HepG2 (cell line): ENCODE measurements around the gene ATM. TPM values are rescaled to one million over a fixed set of nuclear protein-coding genes. Genes with fewer than 3 reads are reported as not detected.

Source experiments
- ATAC-seq: fragments of 200-7000 bp; cut with Tn5 transposase; 3 replicates; pipeline ENCODE4 v1.9.1; 2020; ENCODE audit warnings: mild to moderate bottlenecking, moderate library complexity
- BruUV-seq: library from RNA; stranded (reverse); fragments of 400-500 nt; replicated peaks from 2 replicates; lab custom pipeline; 2021; lab: Mats Ljungman, UMichigan
- CTCF ChIA-PET: fragments of 300-600 bp; formaldehyde crosslinking; extraction: SDS; loops from one replicate; lab custom pipeline; 2021; ENCODE audit warnings: low total read pairs, inconsistent platforms, low intra/inter-chr PET ratio; lab: Yijun Ruan, JAX
- POLR2A ChIA-PET: fragments of 350-600 bp; sonication (Branson Sonifier 250); formaldehyde crosslinking; loops from one replicate; lab custom pipeline; 2020; ENCODE audit warnings: antibody characterized with exemption, inconsistent platforms; lab: Yijun Ruan, JAX
- DNase-seq: peaks from one replicate; pipeline ENCODE4 v3.0.0-alpha.2; 2015; ENCODE audit warnings: low spot score
- FAIRE-seq: peaks from 3 replicates; lab custom pipeline; 2011; peaks lifted over from hg19 to GRCh38; lab: Jason Lieb, UNC
- H2AFZ ChIP-seq: one replicate; pipeline ENCODE4 v1.6.1; 2011; ENCODE audit warnings: low read length, inconsistent platforms
- H3K27ac ChIP-seq: fragments of 300-600 bp; 3 replicates; pipeline ENCODE4 v1.8.0; 2011; ENCODE audit warnings: mixed run types, mild to moderate bottlenecking, mixed read lengths, low read length, inconsistent platforms; ENCODE audit not compliant: insufficient read depth; ENCODE audit errors: extremely low read length
- H3K27me3 ChIP-seq, 2 experiments: fragments of 200-600 bp in 1 of 2; 2 replicates in 1 of 2; 3 replicates in 1 of 2; pipeline versions ENCODE4 v1.6.0 to v1.8.0; 2011; ENCODE audit warnings: low read length in 2 of 2, mild to moderate bottlenecking in 2 of 2, moderate library complexity in 2 of 2, inconsistent platforms in 1 of 2; ENCODE audit not compliant: insufficient read depth in 2 of 2, control insufficient read depth in 1 of 2
- H3K36me3 ChIP-seq, 2 experiments: fragments of 200-600 bp in 1 of 2; replicated peaks in 1 of 2; 2 replicates in 1 of 2; 3 replicates in 1 of 2; pipeline versions ENCODE4 v1.5.1 to v1.8.0; 2011; ENCODE audit warnings: low read length in 2 of 2, inconsistent platforms in 1 of 2; ENCODE audit not compliant: insufficient read depth in 2 of 2, control insufficient read depth in 1 of 2
- H3K4me1 ChIP-seq: 2 replicates; pipeline ENCODE4 v1.5.1; 2012; ENCODE audit warnings: low read length, inconsistent platforms; ENCODE audit not compliant: insufficient read depth
- H3K4me2 ChIP-seq: 2 replicates; pipeline ENCODE4 v1.6.0; 2011; ENCODE audit warnings: low read depth, low read length, inconsistent platforms
- H3K4me3 ChIP-seq, 3 experiments: fragments of 200-600 bp in 1 of 3; sonication (generic), shearing (Covaris generic) in 1 of 3; replicated peaks in 1 of 3; 2 replicates each; pipeline ENCODE4 v1.5.1; 2011 to 2016; ENCODE audit warnings: low read length in 3 of 3, inconsistent platforms in 2 of 3, low read depth in 2 of 3, mild to moderate bottlenecking in 2 of 3, control low read depth in 1 of 3, mixed read lengths in 1 of 3; ENCODE audit not compliant: insufficient read depth in 1 of 3
- H3K79me2 ChIP-seq: one replicate; pipeline ENCODE4 v1.6.1; 2011; ENCODE audit warnings: low read length, inconsistent platforms; ENCODE audit not compliant: insufficient read depth
- H3K9ac ChIP-seq: 2 replicates; pipeline ENCODE4 v1.6.0; 2011; ENCODE audit warnings: mild to moderate bottlenecking, low read depth, low read length, inconsistent platforms; ENCODE audit not compliant: insufficient read depth
- H3K9me3 ChIP-seq: 2 replicates; pipeline ENCODE4 v1.5.1; 2012; ENCODE audit warnings: mild to moderate bottlenecking, low read length
- H4K20me1 ChIP-seq: 2 replicates; pipeline ENCODE4 v1.6.0; 2011; ENCODE audit warnings: inconsistent platforms, mild to moderate bottlenecking, low read length, moderate library complexity; ENCODE audit not compliant: insufficient read depth
- ELK4 ChIP-seq: sonication (generic); formaldehyde crosslinking; IDR thresholded peaks from 2 replicates; pipeline ENCODE4 v1.9.0; 2021; ENCODE audit warnings: missing genetic modification reagents, borderline replicate concordance
- JUND ChIP-seq: sonication (generic); formaldehyde crosslinking; IDR thresholded peaks from 2 replicates; pipeline ENCODE4 v1.8.0; 2022; ENCODE audit warnings: mild to moderate bottlenecking, missing genetic modification reagents
- MAF1 ChIP-seq: sonication (generic); formaldehyde crosslinking; IDR thresholded peaks from 2 replicates; pipeline ENCODE4 v1.5.0; 2020; ENCODE audit warnings: missing genetic modification reagents, borderline replicate concordance
- SP4 ChIP-seq: sonication (generic); formaldehyde crosslinking; IDR thresholded peaks from 2 replicates; pipeline ENCODE4 v1.8.1; 2023; ENCODE audit warnings: mild to moderate bottlenecking, missing genetic modification reagents
- TBL1XR1 ChIP-seq: fragments of 150-350 bp; IDR thresholded peaks from 2 replicates; pipeline ENCODE4 v1.6.1; 2014; ENCODE audit warnings: borderline replicate concordance, low read length; ENCODE audit not compliant: partially characterized antibody
- ZNF235 ChIP-seq: sonication (generic); formaldehyde crosslinking; IDR thresholded peaks from 2 replicates; pipeline ENCODE4 v1.8.1; 2023; ENCODE audit warnings: mild to moderate bottlenecking, missing genetic modification reagents, borderline replicate concordance
- ZNF329 ChIP-seq: sonication (generic); formaldehyde crosslinking; IDR thresholded peaks from 2 replicates; pipeline ENCODE4 v1.9.0; 2021; ENCODE audit warnings: low read depth, mild to moderate bottlenecking, missing genetic modification reagents
- ZNF343 ChIP-seq: sonication (generic); formaldehyde crosslinking; IDR thresholded peaks from 2 replicates; pipeline ENCODE4 v1.4.0; 2020; ENCODE audit warnings: mild to moderate bottlenecking, missing genetic modification reagents
- ZNF570 ChIP-seq: sonication (generic); formaldehyde crosslinking; IDR thresholded peaks from 2 replicates; pipeline ENCODE4 v1.4.0; 2020; ENCODE audit warnings: mild to moderate bottlenecking, missing genetic modification reagents, borderline replicate concordance
- ZNF672 ChIP-seq: sonication (generic); formaldehyde crosslinking; IDR thresholded peaks from 2 replicates; pipeline ENCODE4 v1.8.1; 2022; ENCODE audit warnings: missing genetic modification reagents
- ZNF678 ChIP-seq: sonication (generic); formaldehyde crosslinking; IDR thresholded peaks from 2 replicates; pipeline ENCODE4 v1.4.0; 2020; ENCODE audit warnings: mild to moderate bottlenecking, missing genetic modification reagents
- WGBS: methylation state at CpG from one replicate; pipeline ENCODE4 v1.1.6; 2017; ENCODE audit warnings: low lambda C conversion rate; 5-methylcytosine and 5-hydroxymethylcytosine counted together
- in situ Hi-C: cut with HindIII; loops from 2 replicates; pipeline ENCODE4 v1.10.0; 2017; ENCODE audit warnings: low pct_unique_long_range_greater_than_20kb; ENCODE audit not compliant: extremely low pct_ligation_motif_present
- intact Hi-C: fragments of 100-400 bp; cut with micrococcal nuclease; formaldehyde crosslinking; loops from one replicate; pipeline ENCODE4 v1.10.0; 2022; ENCODE audit not compliant: unreplicated experiment
- polyA plus RNA-seq, 8 experiments: library from polyadenylated mRNA; depleted of rRNA in 3 of 8; stranded (reverse) in 7 of 8; unstranded in 1 of 8; fragments of >200 nt; fragmentation: Illumina TruSeq in 4 of 8; extraction: Trizol in 4 of 8; gene quantifications; 2 replicates each; pipeline versions ENCODE4 v1.2.1 to v1.2.3, GENCODE V29; 2011 to 2016; ENCODE audit warnings: low read depth in 4 of 8, missing spikeins in 1 of 8, mixed read lengths in 1 of 8; ENCODE audit not compliant: insufficient read depth in 1 of 8
- total RNA-seq, 5 experiments: library from RNA; depleted of rRNA; stranded (reverse); fragments of >200 nt; fragmentation: Illumina TruSeq; extraction: Trizol; gene quantifications; 2 replicates each; pipeline ENCODE4 v1.2.3, GENCODE V29; 2016; ENCODE audit warnings: low read depth in 1 of 5
- TF ChIP-seq, protein P1 (sequence below): sonication (generic); formaldehyde crosslinking; IDR thresholded peaks from 2 replicates; pipeline ENCODE4 v1.4.0; 2020; ENCODE audit warnings: low read depth, missing genetic modification reagents
- TF ChIP-seq, protein P2 (sequence below): sonication (generic); formaldehyde crosslinking; conservative IDR thresholded peaks from 2 replicates; pipeline ENCODE4 v1.8.0; 2022; ENCODE audit warnings: mild to moderate bottlenecking, moderate library complexity, missing genetic modification reagents

The ATM gene
- total and polyA plus RNA-seq, 2 of the 13 experiments (the other 11 are each of a cell fraction or from before 2014, with no cell fraction given): 40.0 to 71.6 TPM

DNA sequence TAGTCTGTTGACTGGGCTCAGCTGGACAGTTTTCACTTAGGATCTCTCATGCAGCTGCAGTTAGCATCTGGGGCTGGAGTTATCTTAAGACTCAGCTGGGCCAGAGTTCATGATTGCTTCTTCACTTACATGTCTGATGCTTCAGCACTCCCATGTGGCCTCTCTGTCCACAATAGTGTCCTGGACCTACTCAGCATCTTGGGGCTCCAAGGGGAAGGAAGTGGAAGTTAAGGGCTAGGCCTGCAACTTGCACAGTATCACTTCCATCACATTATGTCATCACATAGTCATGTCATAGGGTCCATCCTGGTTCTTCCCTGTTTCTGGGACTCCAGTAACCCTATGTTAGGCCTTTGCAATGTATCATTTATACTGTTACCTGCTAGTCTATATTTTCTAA lies 128.6 kb downstream of the ATM start:
- FAIRE-seq (no peak), DNase-seq (no peak), ATAC-seq (no peak)
- CTCF ChIA-PET: no interaction called here
- Histone ChIP-seq H3K27ac (no peak overlapping the region), H3K36me3 (peaks cover 8 to 51% of the 10 kb centered on the region in 2 experiments), H3K79me2 (no peaks in the 10 kb centered on the region), H3K4me2 (no peak overlapping the region), H3K4me1 (no peaks in the 10 kb centered on the region), H3K9ac (no peak overlapping the region), H4K20me1 (no peaks in the 10 kb centered on the region), H3K4me3 (no peak overlapping the region), H3K9me3 (no peaks in the 10 kb centered on the region), H3K27me3 (no peaks in the 10 kb centered on the region), H2AFZ (no peak overlapping the region)
- no TSS peak for BruUV-seq
- intact Hi-C loops (no loop called here), in situ Hi-C loops (no loop called here)
- no peak for TF ChIP-seq ZNF672 (CRISPR knock-in tag)
- no peak for TF ChIP-seq ZNF329 (CRISPR knock-in tag)
- TF ChIP-seq MAF1 (CRISPR knock-in tag): no peak
- no peak for TF ChIP-seq ZNF235 (CRISPR knock-in tag)
- TF ChIP-seq ZNF343: no peak
- no peak for TF ChIP-seq SP4 (CRISPR knock-in tag)
- POLR2A ChIA-PET: no interaction called here

DNA sequence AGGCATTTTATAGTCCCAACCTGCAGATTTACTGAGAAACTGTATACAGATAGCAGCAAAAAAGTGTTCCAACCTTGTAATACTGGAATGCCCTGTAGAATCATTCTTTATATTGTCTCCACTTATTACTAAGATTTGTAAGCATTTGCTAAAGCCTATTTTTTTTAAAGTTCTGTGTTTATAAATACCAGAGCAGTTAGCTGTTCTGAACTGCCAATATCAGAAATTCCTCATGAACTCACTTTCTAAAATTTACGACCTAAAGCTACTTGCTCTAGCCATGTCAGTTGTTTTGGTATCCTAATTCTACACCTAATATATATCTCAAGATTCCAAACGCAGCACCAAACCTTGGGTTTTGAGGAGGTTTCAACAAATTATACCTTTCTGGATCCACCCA lies 141.3 kb downstream of the ATM start:
- no TSS peak for BruUV-seq
- H3K9ac ChIP-seq: no peak overlapping the region
- H3K4me3 ChIP-seq: no peak overlapping the region
- H2AFZ ChIP-seq: no peak overlapping the region
- in situ Hi-C loops: no loop called here
- no peaks in the 10 kb centered on the region for H4K20me1 ChIP-seq
- no peaks in the 10 kb centered on the region for H3K9me3 ChIP-seq
- 98% methylated on average over 2 of the region's 2 CpGs for WGBS
- H3K4me1 ChIP-seq: no peaks in the 10 kb centered on the region
- POLR2A ChIA-PET: no interaction called here
- no peaks in the 10 kb centered on the region for H3K27me3 ChIP-seq
- ATAC-seq: no peak
- H3K79me2 ChIP-seq: no peaks in the 10 kb centered on the region
- peaks cover 6 to 15% of the 10 kb centered on the region in 2 experiments for H3K36me3 ChIP-seq
- H3K4me2 ChIP-seq: no peak overlapping the region
- DNase-seq: no peak
- H3K27ac ChIP-seq: no peak overlapping the region
- FAIRE-seq: no peak
- CTCF ChIA-PET: no interaction called here
- intact Hi-C loops: no loop called here
- TF ChIP-seq ELK4 (CRISPR knock-in tag) (no peak), ZNF570 (CRISPR knock-in tag) (no peak), JUND (CRISPR knock-in tag) (no peak), ZNF678 (CRISPR knock-in tag) (no peak), TBL1XR1 (no peak)
- TF ChIP-seq, protein P1, sequence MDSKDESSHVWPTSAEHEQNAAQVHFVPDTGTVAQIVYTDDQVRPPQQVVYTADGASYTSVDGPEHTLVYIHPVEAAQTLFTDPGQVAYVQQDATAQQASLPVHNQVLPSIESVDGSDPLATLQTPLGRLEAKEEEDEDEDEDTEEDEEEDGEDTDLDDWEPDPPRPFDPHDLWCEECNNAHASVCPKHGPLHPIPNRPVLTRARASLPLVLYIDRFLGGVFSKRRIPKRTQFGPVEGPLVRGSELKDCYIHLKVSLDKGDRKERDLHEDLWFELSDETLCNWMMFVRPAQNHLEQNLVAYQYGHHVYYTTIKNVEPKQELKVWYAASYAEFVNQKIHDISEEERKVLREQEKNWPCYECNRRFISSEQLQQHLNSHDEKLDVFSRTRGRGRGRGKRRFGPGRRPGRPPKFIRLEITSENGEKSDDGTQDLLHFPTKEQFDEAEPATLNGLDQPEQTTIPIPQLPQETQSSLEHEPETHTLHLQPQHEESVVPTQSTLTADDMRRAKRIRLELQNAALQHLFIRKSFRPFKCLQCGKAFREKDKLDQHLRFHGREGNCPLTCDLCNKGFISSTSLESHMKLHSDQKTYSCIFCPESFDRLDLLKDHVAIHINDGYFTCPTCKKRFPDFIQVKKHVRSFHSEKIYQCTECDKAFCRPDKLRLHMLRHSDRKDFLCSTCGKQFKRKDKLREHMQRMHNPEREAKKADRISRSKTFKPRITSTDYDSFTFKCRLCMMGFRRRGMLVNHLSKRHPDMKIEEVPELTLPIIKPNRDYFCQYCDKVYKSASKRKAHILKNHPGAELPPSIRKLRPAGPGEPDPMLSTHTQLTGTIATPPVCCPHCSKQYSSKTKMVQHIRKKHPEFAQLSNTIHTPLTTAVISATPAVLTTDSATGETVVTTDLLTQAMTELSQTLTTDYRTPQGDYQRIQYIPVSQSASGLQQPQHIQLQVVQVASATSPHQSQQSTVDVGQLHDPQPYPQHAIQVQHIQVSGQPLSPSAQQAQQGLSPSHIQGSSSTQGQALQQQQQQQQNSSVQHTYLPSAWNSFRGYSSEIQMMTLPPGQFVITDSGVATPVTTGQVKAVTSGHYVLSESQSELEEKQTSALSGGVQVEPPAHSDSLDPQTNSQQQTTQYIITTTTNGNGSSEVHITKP (CRISPR knock-in tag): no peak
- TF ChIP-seq, protein P2, sequence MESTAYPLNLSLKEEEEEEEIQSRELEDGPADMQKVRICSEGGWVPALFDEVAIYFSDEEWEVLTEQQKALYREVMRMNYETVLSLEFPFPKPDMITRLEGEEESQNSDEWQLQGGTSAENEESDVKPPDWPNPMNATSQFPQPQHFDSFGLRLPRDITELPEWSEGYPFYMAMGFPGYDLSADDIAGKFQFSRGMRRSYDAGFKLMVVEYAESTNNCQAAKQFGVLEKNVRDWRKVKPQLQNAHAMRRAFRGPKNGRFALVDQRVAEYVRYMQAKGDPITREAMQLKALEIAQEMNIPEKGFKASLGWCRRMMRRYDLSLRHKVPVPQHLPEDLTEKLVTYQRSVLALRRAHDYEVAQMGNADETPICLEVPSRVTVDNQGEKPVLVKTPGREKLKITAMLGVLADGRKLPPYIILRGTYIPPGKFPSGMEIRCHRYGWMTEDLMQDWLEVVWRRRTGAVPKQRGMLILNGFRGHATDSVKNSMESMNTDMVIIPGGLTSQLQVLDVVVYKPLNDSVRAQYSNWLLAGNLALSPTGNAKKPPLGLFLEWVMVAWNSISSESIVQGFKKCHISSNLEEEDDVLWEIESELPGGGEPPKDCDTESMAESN (CRISPR knock-in tag): no peak
